Gastroesophageal sphincter (tissue), 3 donors: Measurements from ENCODE around the gene STRIP1.

Experiments
- EP300 ChIP-seq: sonication (generic); formaldehyde crosslinking; IDR thresholded peaks from one replicate; pipeline ENCODE4 v1.6.1; 2017; ENCODE audit warnings: antibody characterized with exemption, mild to moderate bottlenecking
- POLR2A ChIP-seq, 2 donors: fragments of 450-650 bp; IDR thresholded peaks; one replicate each; pipeline ENCODE4 v1.6.1; 2017; ENCODE audit warnings: antibody characterized with exemption in 2 of 2, mild to moderate bottlenecking in 2 of 2, moderate library complexity in 1 of 2
- POLR2AphosphoS5 ChIP-seq: sonication (generic); formaldehyde crosslinking; IDR thresholded peaks from one replicate; pipeline ENCODE4 v1.6.1; 2017; ENCODE audit warnings: antibody characterized with exemption
- TF ChIP-seq, protein P1 (sequence below), 4 experiments: fragments of 200-600 bp in 2 of 4; fragments of 450-650 bp in 2 of 4; sonication (generic) in 1 of 4; IDR thresholded peaks; one replicate each; pipeline ENCODE4 v1.5.1; 2017 to 2019; ENCODE audit warnings: antibody characterized with exemption in 4 of 4, mild to moderate bottlenecking in 2 of 4, moderate library complexity in 2 of 4

DNA sequence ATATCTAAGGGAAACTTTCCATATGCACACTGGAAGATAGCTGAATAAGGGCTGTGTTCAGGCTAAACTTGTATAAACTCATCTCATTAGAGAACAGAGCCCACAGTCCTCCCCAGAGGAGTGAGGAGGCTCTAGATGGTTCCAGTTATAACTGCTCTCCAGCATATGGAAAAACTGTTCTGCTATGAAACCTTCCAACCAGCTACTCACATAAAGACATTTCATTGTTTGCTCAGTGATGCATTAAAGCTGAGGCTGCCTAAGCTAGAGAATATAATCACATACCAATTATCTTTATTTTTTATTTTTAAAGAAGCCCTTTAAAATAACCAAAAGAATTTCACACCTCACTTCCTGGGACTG lies 36.6 kb upstream of the STRIP1 start:
- TF ChIP-seq, protein P1, sequence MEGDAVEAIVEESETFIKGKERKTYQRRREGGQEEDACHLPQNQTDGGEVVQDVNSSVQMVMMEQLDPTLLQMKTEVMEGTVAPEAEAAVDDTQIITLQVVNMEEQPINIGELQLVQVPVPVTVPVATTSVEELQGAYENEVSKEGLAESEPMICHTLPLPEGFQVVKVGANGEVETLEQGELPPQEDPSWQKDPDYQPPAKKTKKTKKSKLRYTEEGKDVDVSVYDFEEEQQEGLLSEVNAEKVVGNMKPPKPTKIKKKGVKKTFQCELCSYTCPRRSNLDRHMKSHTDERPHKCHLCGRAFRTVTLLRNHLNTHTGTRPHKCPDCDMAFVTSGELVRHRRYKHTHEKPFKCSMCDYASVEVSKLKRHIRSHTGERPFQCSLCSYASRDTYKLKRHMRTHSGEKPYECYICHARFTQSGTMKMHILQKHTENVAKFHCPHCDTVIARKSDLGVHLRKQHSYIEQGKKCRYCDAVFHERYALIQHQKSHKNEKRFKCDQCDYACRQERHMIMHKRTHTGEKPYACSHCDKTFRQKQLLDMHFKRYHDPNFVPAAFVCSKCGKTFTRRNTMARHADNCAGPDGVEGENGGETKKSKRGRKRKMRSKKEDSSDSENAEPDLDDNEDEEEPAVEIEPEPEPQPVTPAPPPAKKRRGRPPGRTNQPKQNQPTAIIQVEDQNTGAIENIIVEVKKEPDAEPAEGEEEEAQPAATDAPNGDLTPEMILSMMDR (IDR thresholded peaks at IDR 0.05), result no peak
- TF ChIP-seq POLR2A (IDR thresholded peaks at IDR 0.05), result no peak
- no peak for TF ChIP-seq POLR2AphosphoS5
- TF ChIP-seq EP300, result no peak
